Panc1 (cell line): Measurements from ENCODE around the gene LPAR3. TPM values are rescaled to one million over a fixed set of nuclear protein-coding genes. Genes with fewer than 3 reads are reported as not detected.

Source experiments
- ATAC-seq: fragments of 200-7000 bp; cut with Tn5 transposase; 2 replicates; pipeline ENCODE4 v1.9.1; 2020; ENCODE audit warnings: mild to moderate bottlenecking, moderate library complexity
- BruUV-seq: library from RNA; stranded (reverse); fragments of 400-500 nt; replicated peaks from 2 replicates; lab custom pipeline; 2021; lab: Mats Ljungman, UMichigan
- CTCF ChIA-PET: fragments of 300-600 bp; sonication (Branson Sonifier 250); formaldehyde crosslinking; loops from one replicate; lab custom pipeline; 2022; ENCODE audit warnings: antibody characterized with exemption; lab: Charles Lee
- POLR2A ChIA-PET: fragments of 300-600 bp; sonication (Branson Sonifier 250); formaldehyde crosslinking; loops from one replicate; lab custom pipeline; 2022; ENCODE audit warnings: antibody characterized with exemption; lab: Charles Lee
- DNase-seq: peaks from one replicate; pipeline ENCODE4 v3.0.0-alpha.2; 2010; ENCODE audit warnings: low read depth, low spot score
- H3K27ac ChIP-seq: 2 replicates; pipeline ENCODE4 v1.5.1; 2011; ENCODE audit warnings: mild to moderate bottlenecking, low read length, inconsistent platforms
- H3K27me3 ChIP-seq: fragments of 200-500 bp; sonication (Bioruptor generic); 2 replicates; pipeline ENCODE4 v1.6.0; 2014; ENCODE audit warnings: low read length, inconsistent platforms; ENCODE audit not compliant: control insufficient read depth, insufficient read depth
- H3K36me3 ChIP-seq: fragments of 200-500 bp; sonication (Bioruptor generic); 2 replicates; pipeline ENCODE4 v1.5.1; 2014; ENCODE audit warnings: inconsistent platforms, mild to moderate bottlenecking, low read length, moderate library complexity; ENCODE audit not compliant: control insufficient read depth, insufficient read depth
- H3K4me1 ChIP-seq: 2 replicates; pipeline ENCODE4 v1.5.1; 2011; ENCODE audit warnings: inconsistent platforms, mild to moderate bottlenecking, low read length, moderate library complexity; ENCODE audit not compliant: control insufficient read depth, insufficient read depth
- H3K4me3 ChIP-seq, 2 experiments: 2 replicates each; pipeline ENCODE4 v1.5.1; 2011 to 2012; ENCODE audit warnings: low read depth in 2 of 2, low read length in 2 of 2, mild to moderate bottlenecking in 2 of 2, inconsistent platforms in 1 of 2, moderate library complexity in 1 of 2
- H3K9me3 ChIP-seq: fragments of 200-500 bp; sonication (Bioruptor generic); 2 replicates; pipeline ENCODE4 v1.5.1; 2014; ENCODE audit warnings: low read depth, mild to moderate bottlenecking, inconsistent platforms, low read length, moderate library complexity; ENCODE audit not compliant: control insufficient read depth, insufficient read depth
- CTCF ChIP-seq: fragments of 450-650 bp; IDR thresholded peaks from 2 replicates; pipeline ENCODE4 v1.5.1; 2017; ENCODE audit warnings: mild to moderate bottlenecking
- POLR2AphosphoS5 ChIP-seq: IDR thresholded peaks from 2 replicates; pipeline ENCODE4 v1.6.1; 2012; ENCODE audit warnings: mild to moderate bottlenecking, low read depth, low read length, moderate library complexity
- REST ChIP-seq, 2 experiments: IDR thresholded peaks; 2 replicates each; pipeline ENCODE4 v1.6.1; 2011 to 2012; ENCODE audit warnings: low read depth in 2 of 2, control low read depth in 1 of 2, low read length in 1 of 2, mild to moderate bottlenecking in 1 of 2, moderate library complexity in 1 of 2; ENCODE audit not compliant: insufficient read depth in 1 of 2
- SIN3A ChIP-seq: IDR thresholded peaks from 2 replicates; pipeline ENCODE4 v1.6.1; 2012; ENCODE audit warnings: low read depth, mild to moderate bottlenecking, low read length, moderate library complexity, borderline replicate concordance; ENCODE audit not compliant: insufficient read depth
- TCF7L2 ChIP-seq: IDR thresholded peaks from 2 replicates; pipeline ENCODE4 v1.6.1; 2011; ENCODE audit warnings: mild to moderate bottlenecking, low read depth, low read length, inconsistent platforms
- in situ Hi-C: cut with HindIII; loops from 2 replicates; pipeline ENCODE4 v1.10.0; 2016; ENCODE audit warnings: low sequenced_read_pairs, low pct_unique_long_range_greater_than_20kb
- intact Hi-C: fragments of 100-400 bp; cut with micrococcal nuclease; formaldehyde crosslinking; loops from one replicate; pipeline ENCODE4 v1.10.0; 2022; ENCODE audit not compliant: unreplicated experiment
- total RNA-seq: library from RNA; stranded (reverse); gene quantifications from one replicate; pipeline ENCODE4 v1.2.1, GENCODE V29; 2021; ENCODE audit not compliant: unreplicated experiment

Gene LPAR3
- total RNA-seq, 1 experiment from 2014 or later, result 6.3 TPM

DNA sequence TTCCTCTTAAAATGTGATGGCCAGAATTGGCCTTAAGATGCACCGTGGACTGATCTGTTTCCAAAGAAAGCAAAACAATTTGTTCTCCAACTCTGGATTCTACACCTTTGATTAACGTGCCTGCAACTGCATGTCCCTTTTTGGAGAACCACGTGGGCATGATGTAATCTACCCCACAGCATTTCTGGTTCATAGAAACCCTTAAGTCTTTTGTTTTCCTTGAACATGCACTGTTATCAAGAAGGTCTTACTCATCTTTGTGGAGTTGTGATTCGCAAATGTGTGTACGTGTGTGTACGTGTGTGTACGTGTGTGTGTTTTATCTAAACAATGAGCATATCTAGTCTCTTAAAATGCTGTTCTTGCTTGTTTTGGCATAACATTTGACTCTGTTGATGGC is 57.8 kb downstream of the LPAR3 start:
- intact Hi-C loops (no loop called here), in situ Hi-C loops (no loop called here)
- TF ChIP-seq SIN3A (no peak), REST (IDR thresholded peaks at IDR 0.05; ENCODE audit: insufficient read depth in 1 of 2, low read depth in 2 of 2, low read length in 1 of 2) (no peak), CTCF (no peak), TCF7L2 (no peak), POLR2AphosphoS5 (no peak)
- Histone ChIP-seq H3K36me3 (no peaks in the 10 kb centered on the region), H3K27me3 (no peaks in the 10 kb centered on the region; the same call in 1 of the 2 replicates), H3K9me3 (no peaks in the 10 kb centered on the region), H3K27ac (peak overlapping the region; percentile 48; the same call in 1 of the 2 replicates), H3K4me1 (peaks cover 32% of the 10 kb centered on the region), H3K4me3 (no peak overlapping the region)
- CTCF ChIA-PET, result no interaction called here
- DNase-seq (no peak), ATAC-seq (no peak)
- no TSS peak for BruUV-seq
- POLR2A ChIA-PET, result no interaction called here

- Histone ChIP-seq H3K4me1 (peaks cover 32% of the 10 kb centered on the region), H3K4me3 (no peak overlapping the region), H3K36me3 (no peaks in the 10 kb centered on the region), H3K27ac (peak overlapping the region; percentile 48; the same call in 1 of the 2 replicates), H3K27me3 (no peaks in the 10 kb centered on the region), H3K9me3 (no peaks in the 10 kb centered on the region)
- TF ChIP-seq CTCF (no peak), POLR2AphosphoS5 (peak; percentile 84; the same call in 1 of the 2 replicates), TCF7L2 (peak; percentile 80)
- no TSS peak for BruUV-seq
- intact Hi-C loops, result no loop called here
- ChIA-PET POLR2A (no interaction called here), CTCF (no interaction called here)
- in situ Hi-C loops, result no loop called here
- peak; percentile 90 for ATAC-seq
- peak; percentile 88 for DNase-seq
Observed at GRCh38 chr1:84834419-84835064, 58.5 kb downstream of the LPAR3 start.
